HG02943 (cell line): Measurements from ENCODE around the gene NID2.

ENCODE experiments used
- ATAC-seq: cut with Tn5 transposase; IDR thresholded peaks from one replicate; pipeline ENCODE4 v1.9.1; 2021; ENCODE audit warnings: mild to moderate bottlenecking, low read depth, moderate library complexity; ENCODE audit not compliant: unreplicated experiment

NID2 gene

GRCh38 chr14:52007637-52008036, 61.2 kb downstream of the NID2 start:
- ATAC-seq: no peak

GRCh38 chr14:52007211-52007610, 61.6 kb downstream of the NID2 start:
- no peak for ATAC-seq

- ATAC-seq: no peak
Observed at GRCh38 chr14:52006361-52006760, 62.5 kb downstream of the NID2 start.

GRCh38 chr14:52005625-52006024, 63.2 kb downstream of the NID2 start:
- ATAC-seq: no peak

- no peak for ATAC-seq
Observed at GRCh38 chr14:52003324-52003723, 65.5 kb downstream of the NID2 start.

GRCh38 chr14:52002542-52002941, 66.3 kb downstream of the NID2 start:
- no peak for ATAC-seq

GRCh38 chr14:52000696-52001095, 68.2 kb downstream of the NID2 start:
- ATAC-seq: no peak

GRCh38 chr14:52000019-52000582, 68.8 kb downstream of the NID2 start:
- ATAC-seq: no peak

- ATAC-seq: no peak
Observed at GRCh38 chr14:51999084-51999483, 69.8 kb downstream of the NID2 start.

GRCh38 chr14:51998348-51998747, 70.5 kb downstream of the NID2 start:
- no peak for ATAC-seq

- no peak for ATAC-seq
Observed at GRCh38 chr14:51996148-51996746, 72.6 kb downstream of the NID2 start.

- no peak for ATAC-seq
Observed at GRCh38 chr14:51993285-51993920, 75.5 kb downstream of the NID2 start.

- ATAC-seq: no peak
Observed at GRCh38 chr14:51990488-51990887, 78.4 kb downstream of the NID2 start.

GRCh38 chr14:51989293-51990234, 79.3 kb downstream of the NID2 start, which contains the start of gene RTRAF:
RTRAF (plus strand) TSS chr14:51989546; CDS start chr14:51989640, 94 bp downstream.
- ATAC-seq: peak; percentile 86

- no peak for ATAC-seq
Observed at GRCh38 chr14:51988221-51988620, 80.6 kb downstream of the NID2 start.

GRCh38 chr14:51981218-51981854, 87.5 kb downstream of the NID2 start:
- ATAC-seq: no peak

- no peak for ATAC-seq
Observed at GRCh38 chr14:51979088-51979709, 89.7 kb downstream of the NID2 start.

- ATAC-seq: no peak
Observed at GRCh38 chr14:51978681-51979085, 90.2 kb downstream of the NID2 start.

- ATAC-seq: no peak
Observed at GRCh38 chr14:51977075-51977474, 91.8 kb downstream of the NID2 start.

GRCh38 chr14:51972566-51972965, 96.3 kb downstream of the NID2 start:
- ATAC-seq: no peak
